Neuronal stem cell (in vitro differentiated cells): ENCODE results near the gene TNN.
A peak's percentile ranks its signal among the peaks of the same experiment; 100 is the strongest.

Experiments used
- DNase-seq: peaks from one replicate; pipeline ENCODE4 v3.0.0-alpha.2; 2013; ENCODE audit warnings: low spot score
- H2AFZ ChIP-seq: one replicate; pipeline ENCODE4 v1.6.1; 2013; ENCODE audit warnings: mild to moderate bottlenecking, low read length, inconsistent platforms
- H2AK5ac ChIP-seq: 2 replicates; pipeline ENCODE4 v1.6.1; 2013; ENCODE audit warnings: low read depth, mild to moderate bottlenecking, inconsistent platforms, low read length, moderate library complexity, mixed read lengths
- H2BK120ac ChIP-seq: 2 replicates; pipeline ENCODE4 v1.6.1; 2013; ENCODE audit warnings: low read depth, mild to moderate bottlenecking, inconsistent platforms, low read length, moderate library complexity, mixed read lengths
- H2BK12ac ChIP-seq: one replicate; pipeline ENCODE4 v1.6.1; 2013; ENCODE audit warnings: low read length, inconsistent platforms
- H2BK15ac ChIP-seq: 2 replicates; pipeline ENCODE4 v1.6.1; 2013; ENCODE audit warnings: mild to moderate bottlenecking, low read length, inconsistent platforms, mixed read lengths
- H2BK5ac ChIP-seq: one replicate; pipeline ENCODE4 v1.6.1; 2013; ENCODE audit warnings: inconsistent platforms, mild to moderate bottlenecking, low read length, moderate library complexity
- H3K14ac ChIP-seq: one replicate; pipeline ENCODE4 v1.6.1; 2013; ENCODE audit warnings: low read length, inconsistent platforms
- H3K18ac ChIP-seq: 2 replicates; pipeline ENCODE4 v1.6.1; 2013; ENCODE audit warnings: low read length, inconsistent platforms
- H3K23ac ChIP-seq: 2 replicates; pipeline ENCODE4 v1.6.1; 2013; ENCODE audit warnings: low read depth, mild to moderate bottlenecking, mixed read lengths, low read length, inconsistent platforms; ENCODE audit not compliant: poor library complexity
- H3K27ac ChIP-seq: replicated peaks from 3 replicates; pipeline ENCODE4 v1.5.1; 2013; ENCODE audit warnings: low read length, inconsistent platforms
- H3K27me3 ChIP-seq, 3 experiments: 2 replicates each; pipeline ENCODE4 v1.6.1; 2013; ENCODE audit warnings: low read length in 3 of 3, mild to moderate bottlenecking in 2 of 3, inconsistent platforms in 1 of 3, low read depth in 1 of 3, mixed read lengths in 1 of 3, moderate library complexity in 1 of 3; ENCODE audit not compliant: control insufficient read depth in 3 of 3, insufficient read depth in 3 of 3
- H3K36me3 ChIP-seq, 2 donors: replicated peaks in 1 of 2; 2 replicates each; pipeline ENCODE4 v1.6.1; 2013; ENCODE audit warnings: low read length in 2 of 2; ENCODE audit not compliant: control insufficient read depth in 2 of 2, insufficient read depth in 2 of 2
- H3K4ac ChIP-seq: 2 replicates; pipeline ENCODE4 v1.6.1; 2013; ENCODE audit warnings: inconsistent platforms, mild to moderate bottlenecking, low read length, moderate library complexity
- H3K4me1 ChIP-seq, 2 donors: 1 replicate in 1 of 2; 2 replicates in 1 of 2; pipeline ENCODE4 v1.6.1; 2013; ENCODE audit warnings: low read length in 2 of 2, low read depth in 1 of 2; ENCODE audit not compliant: control insufficient read depth in 2 of 2, insufficient read depth in 1 of 2
- H3K4me2 ChIP-seq: one replicate; pipeline ENCODE4 v1.6.1; 2013; ENCODE audit warnings: mild to moderate bottlenecking, low read length, inconsistent platforms; ENCODE audit not compliant: insufficient read depth, poor library complexity, severe bottlenecking
- H3K4me3 ChIP-seq, 2 donors: 2 replicates each; pipeline ENCODE4 v1.5.1; 2013; ENCODE audit warnings: low read length in 2 of 2, mild to moderate bottlenecking in 2 of 2, inconsistent platforms in 1 of 2, moderate library complexity in 1 of 2
- H3K79me1 ChIP-seq: one replicate; pipeline ENCODE4 v1.6.1; 2013; ENCODE audit warnings: low read depth, mild to moderate bottlenecking, inconsistent platforms, low read length, moderate library complexity
- H3K9ac ChIP-seq: one replicate; pipeline ENCODE4 v1.6.1; 2013; ENCODE audit warnings: mild to moderate bottlenecking, low read depth, low read length, inconsistent platforms; ENCODE audit not compliant: poor library complexity
- H3K9me3 ChIP-seq, 2 donors: replicated peaks in 1 of 2; 2 replicates each; pipeline versions ENCODE3 to v1.6.1; 2013; ENCODE audit warnings: low read length in 2 of 2, mild to moderate bottlenecking in 2 of 2, inconsistent platforms in 1 of 2, low read depth in 1 of 2, mixed read lengths in 1 of 2, moderate library complexity in 1 of 2; ENCODE audit not compliant: control insufficient read depth in 2 of 2, insufficient read depth in 1 of 2
- H4K8ac ChIP-seq: one replicate; pipeline ENCODE4 v1.6.1; 2013; ENCODE audit warnings: low read depth, mild to moderate bottlenecking, inconsistent platforms, low read length, moderate library complexity
- H4K91ac ChIP-seq: one replicate; pipeline ENCODE4 v1.6.1; 2013; ENCODE audit warnings: low read length, low read depth, mild to moderate bottlenecking, inconsistent platforms; ENCODE audit not compliant: poor library complexity
- WGBS, 2 donors: extraction: QIAGEN DNeasy Blood & Tissue Kit; methylation state at CpG; one replicate each; pipeline ENCODE4 v1.1.7; 2013; ENCODE audit warnings: missing lambda C conversion rate in 2 of 2, mixed read lengths in 1 of 2; ENCODE audit not compliant: insufficient read length in 2 of 2, insufficient replicate concordance in 1 of 2; ENCODE audit errors: extremely low coverage in 2 of 2; 5-methylcytosine and 5-hydroxymethylcytosine counted together

TNN gene

GRCh38 chr1:175171036-175171913, 103.6 kb downstream of the TNN start:
- H3K14ac ChIP-seq = no peak overlapping the region
- no peak for DNase-seq
- H3K9me3 ChIP-seq = no peaks in the 10 kb centered on the region
- H2BK15ac ChIP-seq = no peak overlapping the region
- no peak overlapping the region for H2BK5ac ChIP-seq
- no peak overlapping the region for H3K4me3 ChIP-seq
- no peak overlapping the region for H3K18ac ChIP-seq
- no peaks in the 10 kb centered on the region for H3K36me3 ChIP-seq
- H3K9ac ChIP-seq = no peak overlapping the region
- H2BK120ac ChIP-seq = no peak overlapping the region
- H3K4me1 ChIP-seq = peaks cover 0 to 3% of the 10 kb centered on the region in 2 donors
- no peak overlapping the region for H3K4me2 ChIP-seq
- peaks cover 0 to 5% (median 1%) of the 10 kb centered on the region in 3 experiments for H3K27me3 ChIP-seq
- H3K79me1 ChIP-seq = no peaks in the 10 kb centered on the region
- WGBS, 2 donors = no CpG with 5 or more reads among the region's 9 CpGs
- H3K23ac ChIP-seq = no peak overlapping the region
- H3K4ac ChIP-seq = no peak overlapping the region
- H4K8ac ChIP-seq = no peak overlapping the region
- H2BK12ac ChIP-seq = no peak overlapping the region
- H2AK5ac ChIP-seq = no peak overlapping the region
- no peak overlapping the region for H3K27ac ChIP-seq
- no peak overlapping the region for H2AFZ ChIP-seq
- peak overlapping the region; percentile 9 for H4K91ac ChIP-seq

GRCh38 chr1:175172503-175172902, 104.9 kb downstream of the TNN start:
- H2AFZ ChIP-seq = no peak overlapping the region
- no peak overlapping the region for H3K9ac ChIP-seq
- H3K18ac ChIP-seq = no peak overlapping the region
- no peak overlapping the region for H4K8ac ChIP-seq
- no peak overlapping the region for H3K4me3 ChIP-seq
- H3K27me3 ChIP-seq = peaks cover 0 to 10% (median 1%) of the 10 kb centered on the region in 3 experiments
- H3K23ac ChIP-seq = no peak overlapping the region
- H3K4me2 ChIP-seq = no peak overlapping the region
- no peak for DNase-seq
- H2BK12ac ChIP-seq = no peak overlapping the region
- H3K4ac ChIP-seq = no peak overlapping the region
- WGBS, 2 donors = no CpG with 5 or more reads among the region's 3 CpGs
- H3K36me3 ChIP-seq = no peaks in the 10 kb centered on the region
- no peaks in the 10 kb centered on the region for H3K9me3 ChIP-seq
- no peak overlapping the region for H3K14ac ChIP-seq
- peaks cover 0 to 3% of the 10 kb centered on the region in 2 donors for H3K4me1 ChIP-seq
- H2BK120ac ChIP-seq = no peak overlapping the region
- H2BK5ac ChIP-seq = no peak overlapping the region
- H2BK15ac ChIP-seq = no peak overlapping the region
- no peak overlapping the region for H2AK5ac ChIP-seq
- no peaks in the 10 kb centered on the region for H3K79me1 ChIP-seq
- no peak overlapping the region for H4K91ac ChIP-seq
- no peak overlapping the region for H3K27ac ChIP-seq

GRCh38 chr1:175173531-175173930, 105.9 kb downstream of the TNN start:
- no peak overlapping the region for H3K23ac ChIP-seq
- WGBS, 2 donors = no CpG with 5 or more reads among the region's 7 CpGs

GRCh38 chr1:175174309-175175102, 106.9 kb downstream of the TNN start:
- no peak overlapping the region for H3K4ac ChIP-seq
- no peaks in the 10 kb centered on the region for H3K36me3 ChIP-seq
- H3K9me3 ChIP-seq = no peaks in the 10 kb centered on the region
- H3K9ac ChIP-seq = no peak overlapping the region
- H3K4me3 ChIP-seq = no peak overlapping the region
- H2AFZ ChIP-seq = no peak overlapping the region
- H3K14ac ChIP-seq = no peak overlapping the region
- peaks cover 0 to 4% of the 10 kb centered on the region in 2 donors for H3K4me1 ChIP-seq
- H3K23ac ChIP-seq = no peak overlapping the region
- H3K4me2 ChIP-seq = no peak overlapping the region
- H2AK5ac ChIP-seq = no peak overlapping the region
- H3K27ac ChIP-seq = no peak overlapping the region
- no peak overlapping the region for H2BK12ac ChIP-seq
- H3K79me1 ChIP-seq = no peaks in the 10 kb centered on the region
- WGBS, 2 donors = no CpG with 5 or more reads among the region's 5 CpGs
- no peak overlapping the region for H2BK15ac ChIP-seq
- no peak overlapping the region for H2BK5ac ChIP-seq
- H4K91ac ChIP-seq = no peak overlapping the region
- H4K8ac ChIP-seq = no peak overlapping the region
- no peak overlapping the region for H2BK120ac ChIP-seq
- H3K18ac ChIP-seq = no peak overlapping the region
- no peak for DNase-seq
- H3K27me3 ChIP-seq = peaks cover 0 to 16% (median 1%) of the 10 kb centered on the region in 3 experiments

More at GRCh38 chr1:175173531-175173930, 105.9 kb downstream of the TNN start:
- Histone ChIP-seq H3K4me2 (no peak overlapping the region), H3K27me3 (peaks cover 0 to 10% (median 1%) of the 10 kb centered on the region in 3 experiments), H2BK15ac (no peak overlapping the region), H2BK5ac (no peak overlapping the region), H2AFZ (no peak overlapping the region), H3K9me3 (no peaks in the 10 kb centered on the region), H3K36me3 (no peaks in the 10 kb centered on the region), H3K4ac (no peak overlapping the region), H2AK5ac (no peak overlapping the region), H3K27ac (no peak overlapping the region), H3K9ac (no peak overlapping the region), H3K18ac (no peak overlapping the region), H2BK12ac (no peak overlapping the region), H3K14ac (no peak overlapping the region), H3K4me1 (peaks cover 0 to 4% of the 10 kb centered on the region in 2 donors), H3K79me1 (no peaks in the 10 kb centered on the region), H4K8ac (no peak overlapping the region), H3K4me3 (no peak overlapping the region), H2BK120ac (no peak overlapping the region), H4K91ac (no peak overlapping the region)
- no peak for DNase-seq
